Neural cell (in vitro differentiated cells): ENCODE results near the gene SFMBT2. TPM values are rescaled to one million over a fixed set of nuclear protein-coding genes. Genes with fewer than 3 reads are reported as not detected.

Source experiments
- H2AFZ ChIP-seq: fragments of 200-600, 300-800 bp; sonication (generic), shearing (Covaris generic); 2 replicates; pipeline ENCODE4 v1.6.0; 2014; ENCODE audit warnings: low read depth, mild to moderate bottlenecking, antibody characterized with exemption, low read length, moderate library complexity
- H3F3A ChIP-seq: fragments of 200-600 bp; shearing (Covaris generic); 2 replicates; pipeline ENCODE4 v1.6.1; 2016; ENCODE audit warnings: mild to moderate bottlenecking, moderate library complexity, mixed read lengths, antibody characterized with exemption, low read length; ENCODE audit not compliant: insufficient read depth, poor library complexity, severe bottlenecking
- H3K27ac ChIP-seq: fragments of 200-600, 300-800 bp; sonication (generic), shearing (Covaris generic); 2 replicates; pipeline ENCODE4 v1.5.1; 2014; ENCODE audit warnings: mild to moderate bottlenecking, low read length, moderate library complexity
- H3K27me3 ChIP-seq: fragments of 300-800, 200-600 bp; sonication (generic), shearing (Covaris generic); 2 replicates; pipeline ENCODE4 v1.6.0; 2014; ENCODE audit warnings: mild to moderate bottlenecking, low read depth, low read length, moderate library complexity; ENCODE audit not compliant: insufficient read depth
- H3K36me3 ChIP-seq: fragments of 300-800, 200-600 bp; sonication (generic), shearing (Covaris generic); 2 replicates; pipeline ENCODE4 v1.5.1; 2014; ENCODE audit warnings: mild to moderate bottlenecking, antibody characterized with exemption, low read length, moderate library complexity; ENCODE audit not compliant: insufficient read depth
- H3K4me2 ChIP-seq: fragments of 300-800, 200-600 bp; sonication (generic), shearing (Covaris generic); 2 replicates; pipeline ENCODE4 v1.6.0; 2014; ENCODE audit warnings: mild to moderate bottlenecking, low read length
- H3K4me3 ChIP-seq: fragments of 300-800, 200-600 bp; sonication (generic), shearing (Covaris generic); 2 replicates; pipeline ENCODE4 v1.5.1; 2014; ENCODE audit warnings: mild to moderate bottlenecking, low read length, moderate library complexity
- H3K79me2 ChIP-seq: fragments of 200-600 bp; shearing (Covaris generic); replicated peaks from 2 replicates; pipeline ENCODE4 v1.6.0; 2014; ENCODE audit warnings: mild to moderate bottlenecking, low read length, moderate library complexity; ENCODE audit not compliant: insufficient read depth
- H3K9ac ChIP-seq: fragments of 300-800, 200-600 bp; sonication (generic), shearing (Covaris generic); 2 replicates; pipeline ENCODE4 v1.6.1; 2016; ENCODE audit warnings: mild to moderate bottlenecking, low read length, mixed read lengths
- H3K9me2 ChIP-seq: fragments of 200-600 bp; shearing (Covaris generic); 2 replicates; pipeline ENCODE4 v1.6.1; 2016; ENCODE audit warnings: mild to moderate bottlenecking, low read length, mixed read lengths; ENCODE audit not compliant: insufficient read depth
- H3K9me3 ChIP-seq: fragments of 200-600, 300-800 bp; sonication (generic), shearing (Covaris generic); 2 replicates; pipeline ENCODE4 v1.6.1; 2016; ENCODE audit warnings: mild to moderate bottlenecking, mixed run types, low read length, moderate library complexity, mixed read lengths
- H4K20me1 ChIP-seq: fragments of 200-600 bp; shearing (Covaris generic); 2 replicates; pipeline ENCODE4 v1.6.1; 2016; ENCODE audit warnings: mild to moderate bottlenecking, mixed run types; ENCODE audit not compliant: insufficient read depth
- CTCF ChIP-seq: fragments of 450-650 bp; IDR thresholded peaks from 2 replicates; pipeline ENCODE4 v1.5.1; 2014; ENCODE audit warnings: antibody characterized with exemption, mild to moderate bottlenecking, moderate library complexity; ENCODE audit not compliant: poor library complexity, severe bottlenecking
- EP300 ChIP-seq: fragments of 450-650 bp; conservative IDR thresholded peaks from 2 replicates; pipeline ENCODE4 v1.6.1; 2014; ENCODE audit warnings: antibody characterized with exemption, mild to moderate bottlenecking, moderate library complexity; ENCODE audit not compliant: poor library complexity, severe bottlenecking
- EZH2 ChIP-seq: fragments of 200-600, 300-800 bp; shearing (Covaris generic), sonication (generic); IDR thresholded peaks from 2 replicates; pipeline ENCODE4 v1.6.1; 2014; ENCODE audit warnings: antibody characterized with exemption, low read length, borderline replicate concordance, mild to moderate bottlenecking; ENCODE audit not compliant: insufficient read depth, poor library complexity, severe bottlenecking
- MXI1 ChIP-seq: fragments of 450-650 bp; conservative IDR thresholded peaks from 2 replicates; pipeline ENCODE4 v1.6.1; 2014; ENCODE audit warnings: antibody characterized with exemption, mild to moderate bottlenecking; ENCODE audit not compliant: poor library complexity, severe bottlenecking
- RAD21 ChIP-seq: fragments of 450-650 bp; conservative IDR thresholded peaks from 2 replicates; pipeline ENCODE4 v1.6.1; 2014; ENCODE audit warnings: antibody characterized with exemption, mild to moderate bottlenecking, moderate library complexity
- REST ChIP-seq: IDR thresholded peaks from 2 replicates; pipeline ENCODE4 v1.6.1; 2012; ENCODE audit warnings: borderline replicate concordance
- SMC3 ChIP-seq: fragments of 450-650 bp; conservative IDR thresholded peaks from 2 replicates; pipeline ENCODE4 v1.6.1; 2014; ENCODE audit warnings: antibody characterized with exemption, mild to moderate bottlenecking, moderate library complexity; ENCODE audit not compliant: poor library complexity
- TAF1 ChIP-seq: IDR thresholded peaks from 2 replicates; pipeline ENCODE4 v1.6.1; 2012; ENCODE audit warnings: low read depth
- polyA plus RNA-seq: library from polyadenylated mRNA; depleted of rRNA; stranded (reverse); fragments of >200 nt; gene quantifications from 2 replicates; pipeline ENCODE4 v1.2.3, GENCODE V29; 2014

SFMBT2 gene
- polyA plus RNA-seq, 1 donor from 2014 or later = 1.3 TPM

DNA sequence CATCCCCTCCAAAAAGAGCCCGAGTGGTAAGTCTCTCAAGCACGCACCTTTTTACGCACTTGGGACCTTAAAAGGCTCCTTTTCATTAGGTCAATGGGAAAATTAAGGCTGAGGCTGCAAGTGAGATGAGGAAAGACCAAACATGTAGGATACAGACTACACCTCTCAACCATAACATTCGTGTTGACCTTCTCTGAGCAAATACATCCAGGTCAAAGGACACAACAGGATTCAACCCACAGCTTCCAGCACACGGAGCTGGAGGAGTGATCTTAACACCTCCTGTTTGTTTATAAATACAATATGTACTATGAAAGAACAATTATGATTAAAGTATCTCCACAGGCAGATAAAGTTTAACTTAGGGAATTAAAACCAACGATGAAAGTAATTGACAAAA is 9.7 kb downstream of the SFMBT2 start:
- no peaks in the 10 kb centered on the region for H3K79me2 ChIP-seq
- H3K9me2 ChIP-seq = no peaks in the 10 kb centered on the region
- no peak overlapping the region for H3K4me3 ChIP-seq

GRCh38 chr10:7400068-7400715 is 10.6 kb downstream of the SFMBT2 start:
- Histone ChIP-seq H3F3A (no peaks in the 10 kb centered on the region), H2AFZ (no peak overlapping the region), H3K27ac (no peak overlapping the region), H3K9me2 (no peaks in the 10 kb centered on the region), H3K4me2 (no peak overlapping the region), H3K4me3 (no peak overlapping the region), H3K79me2 (no peaks in the 10 kb centered on the region), H4K20me1 (no peaks in the 10 kb centered on the region), H3K36me3 (no peaks in the 10 kb centered on the region), H3K27me3 (no peaks in the 10 kb centered on the region), H3K9me3 (no peaks in the 10 kb centered on the region), H3K9ac (no peak overlapping the region)
- no peak for TF ChIP-seq EZH2
- no peak for TF ChIP-seq SMC3
- no peak for TF ChIP-seq TAF1
- no peak for TF ChIP-seq MXI1
- no peak for TF ChIP-seq CTCF
- TF ChIP-seq RAD21 = no peak
- no peak for TF ChIP-seq REST

More for the DNA sequence above, 9.7 kb downstream of the SFMBT2 start:
- Histone ChIP-seq H2AFZ (no peak overlapping the region), H3K4me2 (no peak overlapping the region), H4K20me1 (no peaks in the 10 kb centered on the region), H3K9ac (no peak overlapping the region), H3K27me3 (peaks cover under 1% of the 10 kb centered on the region), H3F3A (no peaks in the 10 kb centered on the region), H3K27ac (no peak overlapping the region), H3K36me3 (no peaks in the 10 kb centered on the region), H3K9me3 (no peaks in the 10 kb centered on the region)
- TF ChIP-seq REST = no peak
- TF ChIP-seq CTCF = no peak
- TF ChIP-seq EP300 = no peak
- TF ChIP-seq EZH2 = no peak
